Left lung (tissue), 10 donors: ENCODE data around the gene USO1. TPM values are rescaled to one million over a fixed set of nuclear protein-coding genes. Genes with fewer than 3 reads are reported as not detected.

Experiments used
- ATAC-seq: fragments of 200-7000 bp; cut with Tn5 transposase; one replicate; pipeline ENCODE4 v1.9.1; 2020; ENCODE audit warnings: moderate library complexity
- DNase-seq, 4 donors: peaks; one replicate each; pipeline ENCODE4 v3.0.0-alpha.2; 2013 to 2020
- H3K27ac ChIP-seq, 2 donors: fragments of 200-600 bp; sonication (generic) in 1 of 2; one replicate each; pipeline versions ENCODE4 v1.5.0 to v1.8.0; 2020 to 2021
- H3K27me3 ChIP-seq, 2 donors: fragments of 200-600 bp; sonication (generic) in 1 of 2; one replicate each; pipeline versions ENCODE4 v1.5.0 to v1.8.0; 2020 to 2021
- H3K36me3 ChIP-seq, 2 donors: fragments of 200-600 bp; sonication (generic) in 1 of 2; one replicate each; pipeline versions ENCODE4 v1.5.0 to v1.8.0; 2020 to 2021
- H3K4me1 ChIP-seq, 2 donors: fragments of 200-600 bp; one replicate each; pipeline ENCODE4 v1.8.0; 2021
- H3K4me3 ChIP-seq, 2 donors: fragments of 200-600 bp; sonication (generic) in 1 of 2; one replicate each; pipeline versions ENCODE4 v1.5.0 to v1.8.0; 2020 to 2021; ENCODE audit warnings: mild to moderate bottlenecking in 1 of 2
- H3K9me3 ChIP-seq, 2 donors: fragments of 200-600 bp; sonication (generic) in 1 of 2; one replicate each; pipeline versions ENCODE4 v1.5.0 to v1.8.0; 2020 to 2021
- intact Hi-C, 2 donors: fragments of 100-400 bp; cut with DNase I; formaldehyde crosslinking; loops; one replicate each; pipeline versions ENCODE4 v1.11.2 to v1.14.2; 2022
- polyA plus RNA-seq, 6 donors: library from polyadenylated mRNA; unstranded; fragments of 120-200 nt; gene quantifications; one replicate each; pipeline ENCODE4 v1.2.1, GENCODE V29; 2013; ENCODE audit not compliant: insufficient read length in 6 of 6
- total RNA-seq, 2 donors: library from RNA; stranded (reverse); fragmentation: NEBNext Ultra II Directional; extraction: Animal tissue kit (Norgen Biotek cat#: 25700); gene quantifications; one replicate each; pipeline ENCODE4 v1.2.1, GENCODE V29; 2021
- TF ChIP-seq, protein P1 (sequence below), 2 donors: fragments of 200-600 bp; sonication (generic) in 1 of 2; IDR thresholded peaks; one replicate each; pipeline versions ENCODE4 v1.5.0 to v1.8.0; 2021; ENCODE audit warnings: antibody characterized with exemption in 2 of 2
- donor health status: DM: no; HTN: yes; CAD: no.
- donor health status: DM: no; HTN: no; CAD: no.

USO1 gene
- total and polyA plus RNA-seq, 8 donors, result 64.2 to 86.1 (median 74.5) TPM

DNA sequence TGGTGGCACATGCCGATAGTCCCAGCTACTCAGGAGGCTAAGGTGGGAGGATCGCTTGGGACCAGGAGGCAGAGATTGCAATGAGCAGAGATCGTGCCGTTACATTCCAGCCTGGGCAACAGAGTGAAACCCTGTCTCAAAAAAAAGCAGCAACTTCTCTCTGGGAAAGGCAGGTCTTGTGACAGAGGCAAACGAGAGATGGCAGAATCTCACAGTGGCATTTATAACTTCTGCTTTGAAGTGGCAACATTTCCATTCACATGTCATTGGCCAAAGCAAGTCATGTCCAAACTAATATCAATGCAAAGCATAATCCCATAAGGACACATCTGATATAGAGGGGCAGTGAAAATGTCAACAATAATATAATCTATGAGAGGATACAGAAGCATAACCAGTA, 98.0 kb downstream of the USO1 start:
- Histone ChIP-seq H3K36me3 (no peaks in the 10 kb centered on the region), H3K4me3 (no peak overlapping the region), H3K4me1 (no peaks in the 10 kb centered on the region), H3K27me3 (no peaks in the 10 kb centered on the region), H3K27ac (no peak overlapping the region), H3K9me3 (no peaks in the 10 kb centered on the region)
- DNase-seq, result no peak
- intact Hi-C loops, result no loop called here
- ATAC-seq, result no peak
- TF ChIP-seq, protein P1, sequence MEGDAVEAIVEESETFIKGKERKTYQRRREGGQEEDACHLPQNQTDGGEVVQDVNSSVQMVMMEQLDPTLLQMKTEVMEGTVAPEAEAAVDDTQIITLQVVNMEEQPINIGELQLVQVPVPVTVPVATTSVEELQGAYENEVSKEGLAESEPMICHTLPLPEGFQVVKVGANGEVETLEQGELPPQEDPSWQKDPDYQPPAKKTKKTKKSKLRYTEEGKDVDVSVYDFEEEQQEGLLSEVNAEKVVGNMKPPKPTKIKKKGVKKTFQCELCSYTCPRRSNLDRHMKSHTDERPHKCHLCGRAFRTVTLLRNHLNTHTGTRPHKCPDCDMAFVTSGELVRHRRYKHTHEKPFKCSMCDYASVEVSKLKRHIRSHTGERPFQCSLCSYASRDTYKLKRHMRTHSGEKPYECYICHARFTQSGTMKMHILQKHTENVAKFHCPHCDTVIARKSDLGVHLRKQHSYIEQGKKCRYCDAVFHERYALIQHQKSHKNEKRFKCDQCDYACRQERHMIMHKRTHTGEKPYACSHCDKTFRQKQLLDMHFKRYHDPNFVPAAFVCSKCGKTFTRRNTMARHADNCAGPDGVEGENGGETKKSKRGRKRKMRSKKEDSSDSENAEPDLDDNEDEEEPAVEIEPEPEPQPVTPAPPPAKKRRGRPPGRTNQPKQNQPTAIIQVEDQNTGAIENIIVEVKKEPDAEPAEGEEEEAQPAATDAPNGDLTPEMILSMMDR (IDR thresholded peaks at IDR 0.05), result no peak

DNA sequence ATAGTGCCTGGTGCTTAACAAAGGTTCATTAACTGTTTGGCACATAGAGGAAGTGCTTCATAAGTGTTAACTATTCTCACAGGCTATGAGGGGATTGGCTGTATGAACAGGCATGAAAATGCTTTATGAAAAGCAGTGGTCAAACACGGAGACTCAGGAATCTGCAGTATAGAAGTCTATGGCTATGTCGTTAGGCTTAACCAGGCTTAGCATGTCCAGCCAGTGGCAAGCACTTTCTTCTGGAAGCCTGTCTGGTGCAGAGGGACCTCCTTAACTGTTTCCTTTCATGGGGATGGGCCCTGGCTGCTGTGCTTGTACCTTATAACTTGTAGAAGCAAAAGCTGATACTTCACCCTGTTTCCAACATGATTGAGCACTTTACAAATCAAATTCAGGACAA, 99.4 kb downstream of the USO1 start:
- no peaks in the 10 kb centered on the region for H3K36me3 ChIP-seq
- H3K27me3 ChIP-seq, result no peaks in the 10 kb centered on the region
- H3K9me3 ChIP-seq, result no peaks in the 10 kb centered on the region
- no peaks in the 10 kb centered on the region for H3K4me1 ChIP-seq
- DNase-seq (no peak), ATAC-seq (peak; percentile 24)
- intact Hi-C loops, result no loop called here
- H3K4me3 ChIP-seq, result no peak overlapping the region
- H3K27ac ChIP-seq, result no peak overlapping the region
- TF ChIP-seq, protein P1 (IDR thresholded peaks at IDR 0.05), result no peak

DNA sequence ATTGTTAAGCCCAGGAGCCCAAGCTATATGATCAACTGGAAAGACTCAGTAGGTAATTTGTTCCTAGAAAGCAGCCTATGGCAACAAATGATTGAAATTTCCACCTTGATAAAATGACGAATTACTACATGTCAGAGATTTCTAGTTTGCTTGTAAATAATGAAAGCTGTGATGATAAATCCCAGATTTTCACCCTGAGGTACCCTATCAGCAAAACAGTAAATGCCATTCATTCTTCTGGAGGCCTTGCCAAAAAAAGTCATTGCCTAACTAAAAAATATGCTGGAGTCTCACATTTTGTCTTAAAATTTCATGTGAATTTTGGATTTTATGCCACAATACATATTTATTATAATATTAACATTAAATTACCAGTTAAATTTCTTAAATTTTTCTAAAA, 106.5 kb downstream of the USO1 start:
- intact Hi-C loops, result no loop called here
- H3K9me3 ChIP-seq, result no peaks in the 10 kb centered on the region
- ATAC-seq, result no peak

DNA sequence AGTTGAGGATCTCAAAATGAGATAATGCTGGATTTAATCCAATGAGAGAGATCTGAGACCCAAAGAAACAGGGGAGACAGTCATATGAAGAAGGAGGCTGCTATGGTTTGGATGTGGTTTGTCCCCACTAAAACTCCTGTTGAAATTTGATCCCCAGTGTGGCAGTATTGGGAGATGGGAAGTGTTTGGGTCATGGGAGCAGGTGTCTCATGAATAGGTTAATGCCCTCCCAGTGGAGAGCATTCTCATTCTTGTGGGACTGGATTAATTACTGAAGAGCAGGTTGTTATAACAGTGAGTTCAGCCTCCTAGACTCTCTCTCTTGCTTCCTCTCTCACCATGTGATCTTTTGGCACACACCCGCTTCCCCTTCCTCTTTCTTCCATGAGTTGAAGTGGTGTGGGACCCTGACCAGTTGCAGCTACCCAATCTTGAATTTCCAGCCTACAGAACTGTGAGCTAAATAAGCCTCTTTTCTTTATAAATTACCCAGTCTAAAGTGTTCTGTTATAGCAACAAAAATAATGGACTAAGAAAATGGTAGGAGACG, 107.6 kb downstream of the USO1 start:
- DNase-seq (peak in 1 of 4 donors; percentile 37), ATAC-seq (peak; percentile 56)
- no peak overlapping the region for H3K4me3 ChIP-seq
- no peak overlapping the region for H3K27ac ChIP-seq
- no peaks in the 10 kb centered on the region for H3K36me3 ChIP-seq
- no peaks in the 10 kb centered on the region for H3K9me3 ChIP-seq
- no peaks in the 10 kb centered on the region for H3K4me1 ChIP-seq
- H3K27me3 ChIP-seq, result no peaks in the 10 kb centered on the region
- intact Hi-C loops, result no loop called here
- TF ChIP-seq, protein P1 (IDR thresholded peaks at IDR 0.05), result no peak

More for the DNA sequence above, 106.5 kb downstream of the USO1 start:
- H3K27ac ChIP-seq, result no peak overlapping the region
- H3K36me3 ChIP-seq, result no peaks in the 10 kb centered on the region
- H3K4me1 ChIP-seq, result no peaks in the 10 kb centered on the region
- H3K27me3 ChIP-seq, result no peaks in the 10 kb centered on the region
- H3K4me3 ChIP-seq, result no peak overlapping the region
- no peak for DNase-seq
- TF ChIP-seq, protein P1 (IDR thresholded peaks at IDR 0.05), result no peak

DNA sequence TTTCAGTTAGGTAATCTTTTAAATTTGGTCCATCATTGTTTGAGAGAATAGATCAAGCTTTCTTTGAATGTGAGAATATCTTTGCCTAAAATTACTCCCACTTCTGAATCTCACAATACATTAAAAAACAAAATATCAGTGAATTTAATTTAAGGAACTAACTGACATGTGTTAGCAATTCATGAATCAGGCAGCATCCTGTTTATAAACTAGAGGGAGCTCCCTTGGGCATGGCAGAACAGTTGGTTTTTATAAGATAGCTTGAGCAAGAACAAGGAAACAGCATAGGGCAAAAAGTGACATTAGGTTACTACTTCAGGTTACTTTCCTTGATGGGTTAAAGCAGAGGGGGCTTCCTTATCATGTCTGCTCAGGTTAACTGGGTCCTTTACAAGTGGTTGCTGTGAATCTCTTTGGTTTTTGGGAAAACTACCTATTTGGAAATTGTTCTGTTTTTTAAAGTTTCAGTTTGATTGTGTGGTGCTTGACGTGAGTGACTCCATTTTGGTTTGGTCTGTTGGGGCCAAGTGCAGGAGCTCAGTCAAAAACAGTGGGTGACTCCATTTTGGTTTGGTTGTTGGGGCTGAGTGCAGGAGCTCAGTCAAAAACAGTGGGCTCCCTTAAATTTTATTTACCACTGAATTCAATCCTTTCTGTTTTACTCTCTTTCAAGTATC, 109.9 kb downstream of the USO1 start:
- Histone ChIP-seq H3K4me3 (no peak overlapping the region), H3K9me3 (no peaks in the 10 kb centered on the region), H3K27ac (no peak overlapping the region), H3K4me1 (no peaks in the 10 kb centered on the region), H3K36me3 (no peaks in the 10 kb centered on the region), H3K27me3 (no peaks in the 10 kb centered on the region)
- ATAC-seq (no peak), DNase-seq (no peak)
- intact Hi-C loops, result no loop called here
- TF ChIP-seq, protein P1 (IDR thresholded peaks at IDR 0.05), result no peak
